HEK293 (cell line): ENCODE measurements around the gene CNNM1.

ENCODE experiments used
- FEZF1 ChIP-seq: fragments of 450-650 bp; formaldehyde crosslinking; IDR thresholded peaks from 2 replicates; pipeline ENCODE4 v1.5.1; 2016; ENCODE audit warnings: missing biosample characterization, missing genetic modification characterization
- OVOL3 ChIP-seq: fragments of 450-650 bp; formaldehyde crosslinking; IDR thresholded peaks from 2 replicates; pipeline ENCODE4 v1.5.1; 2016; ENCODE audit warnings: missing biosample characterization, missing genetic modification characterization
- REST ChIP-seq: fragments of 450-650 bp; formaldehyde crosslinking; IDR thresholded peaks from 2 replicates; pipeline ENCODE4 v1.5.1; 2016; ENCODE audit warnings: missing biosample characterization, missing genetic modification characterization
- ZNF23 ChIP-seq: fragments of 450-650 bp; formaldehyde crosslinking; IDR thresholded peaks from 2 replicates; pipeline ENCODE4 v1.5.1; 2016; ENCODE audit warnings: missing biosample characterization, missing genetic modification characterization, borderline replicate concordance
- ZSCAN23 ChIP-seq: fragments of 450-650 bp; formaldehyde crosslinking; IDR thresholded peaks from 2 replicates; pipeline ENCODE4 v1.5.1; 2016; ENCODE audit warnings: missing biosample characterization, missing genetic modification characterization

DNA sequence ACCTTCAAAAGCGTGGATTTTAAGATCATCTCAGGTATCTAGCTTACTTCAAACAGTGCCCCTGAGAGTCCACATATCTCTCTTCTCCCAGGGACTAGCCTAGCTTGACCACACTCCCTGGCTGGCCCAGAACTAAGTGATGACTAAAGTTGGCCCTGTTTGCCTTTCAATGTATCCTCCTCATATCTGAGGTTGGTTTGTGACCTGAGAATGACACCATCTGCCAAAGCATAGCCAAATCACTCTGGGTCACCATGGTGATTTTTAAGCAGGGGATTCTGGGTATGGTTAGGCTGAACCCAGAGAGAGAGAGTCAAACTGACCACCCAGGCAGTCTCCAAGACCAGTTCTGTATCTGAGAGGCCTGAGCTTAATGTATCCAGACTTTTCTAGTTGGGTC is 16.2 kb downstream of the CNNM1 start:
- TF ChIP-seq ZNF23: no peak
- no peak for TF ChIP-seq ZSCAN23 (tag by site-specific recombination)
- TF ChIP-seq OVOL3 (tag by site-specific recombination): no peak
- no peak for TF ChIP-seq FEZF1
- no peak for TF ChIP-seq REST (tag by site-specific recombination)
